Measurements from ENCODE around the gene KPNA3.
"Not testable (repeated sequence)": the region's sequence is repeated elsewhere in the genome, so short reads cannot be mapped to it uniquely, and the experiment has no call there.

KPNA3 gene

GRCh38 chr13:49740870-49741269, 51.6 kb downstream of the KPNA3 start:
- peak; percentile 6 for DNase-seq

- DNase-seq: no peak
Observed at GRCh38 chr13:49739498-49740187, 52.8 kb downstream of the KPNA3 start.

- no peak for DNase-seq
Observed at GRCh38 chr13:49733181-49733951, 59.1 kb downstream of the KPNA3 start.

- no peak for DNase-seq
Observed at GRCh38 chr13:49731766-49732165, 60.7 kb downstream of the KPNA3 start.

GRCh38 chr13:49716615-49717014, 75.9 kb downstream of the KPNA3 start:
- no peak for DNase-seq

- DNase-seq: no peak
Observed at GRCh38 chr13:49714757-49715156, 77.7 kb downstream of the KPNA3 start.

GRCh38 chr13:49711218-49711863, 81.1 kb downstream of the KPNA3 start:
- DNase-seq: no peak

GRCh38 chr13:49704264-49704663, 88.2 kb downstream of the KPNA3 start:
- DNase-seq: not testable (repeated sequence)

- DNase-seq: no peak
Observed at GRCh38 chr13:49701491-49701890, 91.0 kb downstream of the KPNA3 start.

GRCh38 chr13:49697468-49697867, 95.0 kb downstream of the KPNA3 start:
- no peak for DNase-seq

- peak; percentile 11 for DNase-seq
Observed at GRCh38 chr13:49694446-49694845, 98.0 kb downstream of the KPNA3 start.

- no peak for DNase-seq
Observed at GRCh38 chr13:49693877-49694276, 98.6 kb downstream of the KPNA3 start.

GRCh38 chr13:49693191-49693733, 99.2 kb downstream of the KPNA3 start:
- no peak for DNase-seq

- peak; percentile 83 for DNase-seq
Observed at GRCh38 chr13:49690995-49691784, 101.3 kb downstream of the KPNA3 start, which contains the start of gene EBPL. Gene EBPL, minus strand, starts transcription at chr13:49691486. Its CDS starts 62 bp downstream, at chr13:49691424.

GRCh38 chr13:49690133-49690994, 102.1 kb downstream of the KPNA3 start:
- no peak for DNase-seq

GRCh38 chr13:49683489-49683888, 109.0 kb downstream of the KPNA3 start:
- DNase-seq: no peak

- no peak for DNase-seq
Observed at GRCh38 chr13:49681842-49682435, 110.5 kb downstream of the KPNA3 start.

GRCh38 chr13:49679246-49679645, 113.2 kb downstream of the KPNA3 start:
- no peak for DNase-seq

GRCh38 chr13:49678191-49678914, 114.1 kb downstream of the KPNA3 start:
- DNase-seq: no peak

GRCh38 chr13:49676581-49677298, 115.7 kb downstream of the KPNA3 start:
- no peak for DNase-seq

Measured in inflammatory macrophage treated with lipopolysaccharide for 4 hours (primary cell).